ENCODE data around the gene MIP. TPM values are rescaled to one million over a fixed set of nuclear protein-coding genes. Genes with fewer than 3 reads are reported as not detected.

The MIP gene
- total RNA-seq, 1 experiment from 2014 or later = not detected

- Histone ChIP-seq H3K4me3 (ENCODE audit: low read depth, low read length, poor library complexity, severe bottlenecking) (no peak overlapping the region), H3K27ac (ENCODE audit: low read depth, low read length, poor library complexity, severe bottlenecking) (no peak overlapping the region), H3K36me3 (ENCODE audit: insufficient read depth, low read length, poor library complexity, severe bottlenecking) (peaks cover 12% of the 10 kb centered on the region), H3K9me3 (ENCODE audit: low read depth, low read length, poor library complexity, severe bottlenecking) (no peaks in the 10 kb centered on the region), H3K27me3 (replicated peaks; ENCODE audit: insufficient read depth, low read depth, low read length, poor library complexity) (no peaks in the 10 kb centered on the region), H3K4me1 (ENCODE audit: insufficient read depth, low read length, poor library complexity, severe bottlenecking) (no peaks in the 10 kb centered on the region)
- DNase-seq (ENCODE audit: low spot score) = no peak
- CTCF ChIA-PET = no interaction called here
- POLR2A ChIA-PET (ENCODE audit: low non-redundant PET) = interaction anchor here (0.6 kb wide), 1 partner anchor 691 kb away, joined by 4 read pairs; no protein-coding TSS in a partner anchor
- intact Hi-C loops (cut with micrococcal nuclease; ENCODE audit: unreplicated experiment) = no loop called here
- no TSS peak for BruUV-seq (replicated peaks)
- no peak for TF ChIP-seq EZH2 (IDR thresholded peaks at IDR 0.05; ENCODE audit: borderline replicate concordance, low read depth, low read length, poor library complexity, severe bottlenecking)
- no peak for TF ChIP-seq CTCF (conservative IDR thresholded peaks at IDR 0.05; ENCODE audit: low read depth, low read length)
Measured at GRCh38 chr12:56437430-56438176, 16.9 kb downstream of the MIP start.

DNA sequence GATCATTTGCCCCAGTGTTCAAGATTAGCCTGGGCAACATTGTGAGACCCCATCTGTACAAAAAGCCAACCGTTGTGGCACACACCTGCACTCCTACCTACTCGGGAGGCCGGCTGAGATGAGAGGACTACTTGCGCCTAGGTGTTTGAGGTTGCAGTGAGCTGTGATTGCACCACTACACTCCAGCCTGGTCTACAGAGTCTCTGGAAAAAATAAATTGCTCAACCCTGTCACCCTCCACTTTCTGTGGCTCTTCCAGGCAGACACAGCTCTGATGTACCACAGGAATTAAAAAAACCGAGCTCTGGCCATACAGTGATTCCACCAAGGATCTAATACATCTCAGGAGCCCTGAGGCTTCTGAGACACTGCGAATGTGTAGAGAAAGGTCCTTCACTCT is 19.6 kb downstream of the MIP start:
- Histone ChIP-seq H3K27ac (ENCODE audit: low read depth, low read length, poor library complexity, severe bottlenecking) (no peak overlapping the region), H3K4me1 (ENCODE audit: insufficient read depth, low read length, poor library complexity, severe bottlenecking) (no peaks in the 10 kb centered on the region), H3K4me3 (ENCODE audit: low read depth, low read length, poor library complexity, severe bottlenecking) (no peak overlapping the region), H3K27me3 (replicated peaks; ENCODE audit: insufficient read depth, low read depth, low read length, poor library complexity) (no peaks in the 10 kb centered on the region), H3K36me3 (ENCODE audit: insufficient read depth, low read length, poor library complexity, severe bottlenecking) (peaks cover 34% of the 10 kb centered on the region), H3K9me3 (ENCODE audit: low read depth, low read length, poor library complexity, severe bottlenecking) (no peaks in the 10 kb centered on the region)
- no peak for DNase-seq (ENCODE audit: low spot score)
- intact Hi-C loops (cut with micrococcal nuclease; ENCODE audit: unreplicated experiment) = no loop called here
- CTCF ChIA-PET = no interaction called here
- TF ChIP-seq EZH2 (IDR thresholded peaks at IDR 0.05; ENCODE audit: borderline replicate concordance, low read depth, low read length, poor library complexity, severe bottlenecking) (no peak), CTCF (conservative IDR thresholded peaks at IDR 0.05; ENCODE audit: low read depth, low read length) (no peak)
- POLR2A ChIA-PET (ENCODE audit: low non-redundant PET) = no interaction called here
- BruUV-seq (replicated peaks) = no TSS peak

DNA sequence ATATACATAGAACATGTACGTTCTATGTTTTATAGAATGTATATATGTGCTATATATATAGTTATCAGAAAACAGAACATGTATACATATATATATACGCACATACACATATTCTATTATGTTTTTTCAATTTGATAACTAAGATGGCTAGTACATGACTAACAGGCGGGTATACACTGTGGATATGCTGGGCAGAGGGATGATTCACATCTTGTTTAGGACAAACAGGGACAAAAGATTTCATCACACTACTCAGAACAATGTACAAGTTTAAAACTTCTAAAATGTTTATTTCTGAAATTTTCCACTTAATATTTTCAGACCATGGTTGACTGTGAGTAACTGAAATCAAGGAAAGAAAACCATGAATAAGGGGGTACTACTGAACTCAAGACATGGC is 22.6 kb downstream of the MIP start:
- DNase-seq (ENCODE audit: low spot score) = no peak
- no TSS peak for BruUV-seq (replicated peaks)
- Histone ChIP-seq H3K4me3 (ENCODE audit: low read depth, low read length, poor library complexity, severe bottlenecking) (no peak overlapping the region), H3K9me3 (ENCODE audit: low read depth, low read length, poor library complexity, severe bottlenecking) (no peaks in the 10 kb centered on the region), H3K4me1 (ENCODE audit: insufficient read depth, low read length, poor library complexity, severe bottlenecking) (no peaks in the 10 kb centered on the region), H3K27me3 (replicated peaks; ENCODE audit: insufficient read depth, low read depth, low read length, poor library complexity) (no peaks in the 10 kb centered on the region), H3K27ac (ENCODE audit: low read depth, low read length, poor library complexity, severe bottlenecking) (no peak overlapping the region), H3K36me3 (ENCODE audit: insufficient read depth, low read length, poor library complexity, severe bottlenecking) (peaks cover 50% of the 10 kb centered on the region)
- ChIA-PET POLR2A (ENCODE audit: low non-redundant PET) (no interaction called here), CTCF (no interaction called here)
- TF ChIP-seq CTCF (conservative IDR thresholded peaks at IDR 0.05; ENCODE audit: low read depth, low read length) (no peak), EZH2 (IDR thresholded peaks at IDR 0.05; ENCODE audit: borderline replicate concordance, low read depth, low read length, poor library complexity, severe bottlenecking) (no peak)
- intact Hi-C loops (cut with micrococcal nuclease; ENCODE audit: unreplicated experiment) = no loop called here
